Activated T-cell treated with anti-CD3 and anti-CD28 coated beads for 4 hours (primary cell): ENCODE measurements around the gene HAO1.
"Not testable (repeated sequence)": the region's sequence is repeated elsewhere in the genome, so short reads cannot be mapped to it uniquely, and the experiment has no call there.

ENCODE experiments used
- DNase-seq: peaks from one replicate; pipeline ENCODE4 v3.0.0-alpha.2; 2020

HAO1 gene

GRCh38 chr20:7940341-7940740 is at the start of gene HAO1:
Gene HAO1, minus strand, starts transcription at chr20:7940458. Its CDS starts 36 bp downstream, at chr20:7940422.
- DNase-seq = no peak

GRCh38 chr20:7989379-7989778 is 49.1 kb upstream of the HAO1 start:
- DNase-seq = no peak

GRCh38 chr20:7985916-7986315 is 45.7 kb upstream of the HAO1 start:
- no peak for DNase-seq

- DNase-seq = no peak
Measured at GRCh38 chr20:7984192-7984591, 43.9 kb upstream of the HAO1 start.

- DNase-seq = no peak
Measured at GRCh38 chr20:7981374-7981773, 41.1 kb upstream of the HAO1 start.

- no peak for DNase-seq
Measured at GRCh38 chr20:7980332-7981046, 40.2 kb upstream of the HAO1 start.

GRCh38 chr20:7977709-7978108 is 37.5 kb upstream of the HAO1 start:
- DNase-seq = no peak

- DNase-seq = no peak
Measured at GRCh38 chr20:7975851-7976414, 35.7 kb upstream of the HAO1 start.

GRCh38 chr20:7974785-7975435 is 34.7 kb upstream of the HAO1 start:
- DNase-seq = no peak

GRCh38 chr20:7971536-7972280 is 31.4 kb upstream of the HAO1 start:
- DNase-seq = no peak

- no peak for DNase-seq
Measured at GRCh38 chr20:7967199-7967844, 27.1 kb upstream of the HAO1 start.

- DNase-seq = no peak
Measured at GRCh38 chr20:7966176-7966575, 25.9 kb upstream of the HAO1 start.

GRCh38 chr20:7959484-7959883 is 19.2 kb upstream of the HAO1 start:
- DNase-seq = no peak

- not testable (repeated sequence) for DNase-seq
Measured at GRCh38 chr20:7956561-7956960, 16.3 kb upstream of the HAO1 start.

GRCh38 chr20:7950387-7950786 is 10.1 kb upstream of the HAO1 start:
- no peak for DNase-seq

GRCh38 chr20:7943891-7944290 is 3.6 kb upstream of the HAO1 start:
- DNase-seq = no peak

GRCh38 chr20:7939663-7940062 is 595 bp downstream of the HAO1 start:
- DNase-seq = no peak

GRCh38 chr20:7938058-7938457 is 2.2 kb downstream of the HAO1 start:
- no peak for DNase-seq

GRCh38 chr20:7937328-7937727 is 2.9 kb downstream of the HAO1 start:
- no peak for DNase-seq

GRCh38 chr20:7935027-7935551 is 5.2 kb downstream of the HAO1 start:
- no peak for DNase-seq

- no peak for DNase-seq
Measured at GRCh38 chr20:7933346-7933745, 6.9 kb downstream of the HAO1 start.

- no peak for DNase-seq
Measured at GRCh38 chr20:7930343-7930742, 9.9 kb downstream of the HAO1 start.

- no peak for DNase-seq
Measured at GRCh38 chr20:7926767-7927166, 13.5 kb downstream of the HAO1 start.
